B cell (primary cell): ENCODE results near the gene SRGAP1. TPM values are rescaled to one million over a fixed set of nuclear protein-coding genes. Genes with fewer than 3 reads are reported as not detected.

Experiments
- ATAC-seq: fragments of 200-7000 bp; cut with Tn5 transposase; one replicate; pipeline ENCODE4 v1.10.0; 2021; ENCODE audit warnings: low read depth, mild to moderate bottlenecking, moderate number of reproducible peaks, moderate library complexity
- CTCF ChIA-PET: fragments of 350-600 bp; sonication (Branson Sonifier 250); formaldehyde crosslinking; loops from one replicate; lab custom pipeline; 2021; ENCODE audit warnings: antibody characterized with exemption, inconsistent platforms; lab: Charles Lee
- POLR2A ChIA-PET: fragments of 350-600 bp; sonication (Branson Sonifier 250); formaldehyde crosslinking; loops from one replicate; lab custom pipeline; 2021; ENCODE audit warnings: antibody characterized with exemption; lab: Charles Lee
- DNase-seq: peaks from one replicate; pipeline ENCODE4 v3.0.0; 2013
- H2AFZ ChIP-seq: 2 replicates; pipeline ENCODE4 v1.6.1; 2012; ENCODE audit warnings: mild to moderate bottlenecking, low read depth, low read length; ENCODE audit not compliant: insufficient read depth, poor library complexity, severe bottlenecking
- H3K27ac ChIP-seq, 2 donors: 1 replicate in 1 of 2; 2 replicates in 1 of 2; pipeline ENCODE4 v1.5.1; 2012 to 2013; ENCODE audit warnings: low read length in 2 of 2, mild to moderate bottlenecking in 2 of 2, moderate library complexity in 1 of 2
- H3K27me3 ChIP-seq, 4 experiments: fragments of 200-600 bp in 1 of 4; sonication (generic) in 1 of 4; replicated peaks in 1 of 4; 1 replicate in 2 of 4; 2 replicates in 2 of 4; pipeline versions ENCODE4 v1.6.1 to v1.7.0; 2013 to 2016; ENCODE audit warnings: low read length in 3 of 4, mild to moderate bottlenecking in 2 of 4, mixed read lengths in 1 of 4, moderate library complexity in 1 of 4; ENCODE audit not compliant: insufficient read depth in 4 of 4, control insufficient read depth in 3 of 4; ENCODE audit errors: control extremely low read depth in 1 of 4
- H3K36me3 ChIP-seq, 2 experiments: replicated peaks in 1 of 2; 1 replicate in 1 of 2; 2 replicates in 1 of 2; pipeline versions ENCODE4 v1.6.1 to v1.7.1; 2013; ENCODE audit warnings: low read length in 1 of 2; ENCODE audit not compliant: insufficient read depth in 2 of 2, control insufficient read depth in 1 of 2; ENCODE audit errors: control extremely low read depth in 1 of 2, extremely low read depth in 1 of 2
- H3K4me1 ChIP-seq, 2 donors: fragments of 200-600 bp in 1 of 2; sonication (generic) in 1 of 2; 1 replicate in 1 of 2; 2 replicates in 1 of 2; pipeline versions ENCODE4 v1.5.1 to v1.6.1; 2013 to 2017; ENCODE audit warnings: low read length in 2 of 2; ENCODE audit not compliant: control insufficient read depth in 2 of 2, insufficient read depth in 2 of 2
- H3K4me2 ChIP-seq: replicated peaks from 2 replicates; pipeline ENCODE3; 2012; ENCODE audit warnings: mild to moderate bottlenecking, low read depth, low read length; ENCODE audit not compliant: poor library complexity, severe bottlenecking
- H3K4me3 ChIP-seq, 5 experiments: fragments of 200-600 bp in 1 of 5; sonication (generic) in 1 of 5; 1 replicate in 3 of 5; 2 replicates in 2 of 5; pipeline versions ENCODE4 v1.5.1 to v1.7.0; 2011 to 2016; ENCODE audit warnings: low read length in 4 of 5, mild to moderate bottlenecking in 4 of 5, low read depth in 2 of 5, control low read depth in 1 of 5, moderate library complexity in 1 of 5; ENCODE audit not compliant: insufficient read depth in 1 of 5; ENCODE audit errors: control extremely low read depth in 1 of 5, extremely low read depth in 1 of 5
- H3K79me2 ChIP-seq: fragments of 200-600 bp; sonication (generic); one replicate; pipeline ENCODE4 v1.6.0; 2016; ENCODE audit warnings: low read length; ENCODE audit not compliant: control insufficient read depth, insufficient read depth
- H3K9ac ChIP-seq: fragments of 200-600 bp; sonication (generic); 2 replicates; pipeline ENCODE4 v1.6.1; 2017; ENCODE audit warnings: mild to moderate bottlenecking, low read length, moderate library complexity
- H3K9me3 ChIP-seq, 3 donors: one replicate each; pipeline versions ENCODE4 v1.6.1 to v1.7.1; 2013; ENCODE audit warnings: low read length in 2 of 3; ENCODE audit not compliant: control insufficient read depth in 2 of 3, insufficient read depth in 1 of 3; ENCODE audit errors: control extremely low read depth in 1 of 3
- H4K20me1 ChIP-seq: 2 replicates; pipeline ENCODE4 v1.6.0; 2012; ENCODE audit warnings: mild to moderate bottlenecking, low read length; ENCODE audit not compliant: insufficient read depth, control insufficient read depth, poor library complexity, severe bottlenecking
- H3K27ac Mint-ChIP-seq: one replicate; pipeline ENCODE4 v1.8.0; 2021; ENCODE audit warnings: mixed read lengths
- H3K27me3 Mint-ChIP-seq: one replicate; pipeline ENCODE4 v1.8.0; 2021; ENCODE audit warnings: mixed read lengths
- H3K4me1 Mint-ChIP-seq: one replicate; pipeline ENCODE4 v1.8.0; 2021; ENCODE audit warnings: mixed read lengths
- H3K4me3 Mint-ChIP-seq: one replicate; pipeline ENCODE4 v1.8.0; 2021; ENCODE audit warnings: mixed read lengths
- H3K9me3 Mint-ChIP-seq: one replicate; pipeline ENCODE4 v1.8.0; 2022; ENCODE audit warnings: mixed read lengths; ENCODE audit not compliant: insufficient read depth
- EZH2 ChIP-seq: IDR thresholded peaks from 2 replicates; pipeline ENCODE4 v1.6.1; 2012; ENCODE audit warnings: borderline replicate concordance, low read depth, mild to moderate bottlenecking, moderate library complexity, low read length; ENCODE audit not compliant: insufficient read depth, poor library complexity, severe bottlenecking
- WGBS: methylation state at CpG from one replicate; pipeline ENCODE4 v1.1.5; 2013; ENCODE audit warnings: missing lambda C conversion rate; ENCODE audit not compliant: insufficient coverage; 5-methylcytosine and 5-hydroxymethylcytosine counted together
- intact Hi-C: fragments of 100-400 bp; cut with micrococcal nuclease; formaldehyde crosslinking; loops from one replicate; pipeline ENCODE4 v1.10.0; 2022
- polyA plus RNA-seq: library from polyadenylated mRNA; depleted of rRNA; stranded (reverse); fragments of >200 nt; gene quantifications from 2 replicates; pipeline ENCODE4 v1.2.3, GENCODE V29; 2012
- total RNA-seq, 2 donors: library from RNA; stranded (reverse); fragments of 120-200 nt in 1 of 2; gene quantifications; 1 replicate in 1 of 2; 2 replicates in 1 of 2; pipeline versions ENCODE4 v1.2.3 to v1.2.4, GENCODE V29; 2013 to 2022
- TF ChIP-seq, protein P1 (sequence below): fragments of 200-600 bp; IDR thresholded peaks from one replicate; pipeline ENCODE4 v1.8.0; 2022; ENCODE audit warnings: antibody characterized with exemption, mild to moderate bottlenecking

SRGAP1 gene
- total and polyA plus RNA-seq, 2 donors (not counting 1 experiment from before 2014, with no cell fraction given) = under 0.01 to 0.22 TPM

- Histone ChIP-seq H3K9ac (no peak overlapping the region), H3K36me3 (no peaks in the 10 kb centered on the region), H3K79me2 (no peaks in the 10 kb centered on the region), H4K20me1 (no peaks in the 10 kb centered on the region), H3K4me2 (no peak overlapping the region), H3K27ac (no peak overlapping the region), H3K4me1 (no peaks in the 10 kb centered on the region), H2AFZ (no peak overlapping the region), H3K9me3 (no peaks in the 10 kb centered on the region), H3K27me3 (no peaks in the 10 kb centered on the region), H3K4me3 (no peak overlapping the region)
- ChIA-PET CTCF (no interaction called here), POLR2A (no interaction called here)
- H3K27ac Mint-ChIP-seq = no peak overlapping the region
- DNase-seq (no peak), ATAC-seq (no peak)
- H3K9me3 Mint-ChIP-seq = no peaks in the 10 kb centered on the region
- H3K27me3 Mint-ChIP-seq = no peaks in the 10 kb centered on the region
- TF ChIP-seq, protein P1, sequence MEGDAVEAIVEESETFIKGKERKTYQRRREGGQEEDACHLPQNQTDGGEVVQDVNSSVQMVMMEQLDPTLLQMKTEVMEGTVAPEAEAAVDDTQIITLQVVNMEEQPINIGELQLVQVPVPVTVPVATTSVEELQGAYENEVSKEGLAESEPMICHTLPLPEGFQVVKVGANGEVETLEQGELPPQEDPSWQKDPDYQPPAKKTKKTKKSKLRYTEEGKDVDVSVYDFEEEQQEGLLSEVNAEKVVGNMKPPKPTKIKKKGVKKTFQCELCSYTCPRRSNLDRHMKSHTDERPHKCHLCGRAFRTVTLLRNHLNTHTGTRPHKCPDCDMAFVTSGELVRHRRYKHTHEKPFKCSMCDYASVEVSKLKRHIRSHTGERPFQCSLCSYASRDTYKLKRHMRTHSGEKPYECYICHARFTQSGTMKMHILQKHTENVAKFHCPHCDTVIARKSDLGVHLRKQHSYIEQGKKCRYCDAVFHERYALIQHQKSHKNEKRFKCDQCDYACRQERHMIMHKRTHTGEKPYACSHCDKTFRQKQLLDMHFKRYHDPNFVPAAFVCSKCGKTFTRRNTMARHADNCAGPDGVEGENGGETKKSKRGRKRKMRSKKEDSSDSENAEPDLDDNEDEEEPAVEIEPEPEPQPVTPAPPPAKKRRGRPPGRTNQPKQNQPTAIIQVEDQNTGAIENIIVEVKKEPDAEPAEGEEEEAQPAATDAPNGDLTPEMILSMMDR = no peak
- no peak for TF ChIP-seq EZH2
- intact Hi-C loops = no loop called here
- no peak overlapping the region for H3K4me3 Mint-ChIP-seq
- no peaks in the 10 kb centered on the region for H3K4me1 Mint-ChIP-seq
- WGBS = 88% methylated on average over 1 of the region's 2 CpGs
Measured at GRCh38 chr12:63912651-63913050, 68.2 kb downstream of the SRGAP1 start.

DNA sequence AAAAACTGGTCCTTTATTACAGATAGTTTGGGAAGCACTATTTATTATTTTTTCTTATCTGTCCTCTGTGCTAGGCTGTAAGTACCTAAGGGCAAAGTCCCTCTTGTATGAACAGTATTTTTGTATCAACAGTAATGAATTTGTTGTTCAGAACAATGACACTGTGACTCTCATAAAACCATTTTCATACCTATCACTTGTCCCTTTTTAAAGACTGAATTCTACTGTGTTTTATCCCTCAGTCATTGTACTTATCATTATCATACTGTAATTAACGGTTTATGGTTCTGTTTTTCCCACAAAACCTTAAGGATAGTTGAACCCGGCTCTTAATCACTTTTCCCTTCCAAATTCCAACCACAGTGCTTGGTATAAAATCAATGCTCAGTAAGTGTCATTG, 69.4 kb downstream of the SRGAP1 start:
- ChIA-PET POLR2A (no interaction called here), CTCF (no interaction called here)
- no peak for ATAC-seq
- no peak overlapping the region for H2AFZ ChIP-seq
- H3K9me3 Mint-ChIP-seq = no peaks in the 10 kb centered on the region
- no peak overlapping the region for H3K27ac ChIP-seq
- H3K27ac Mint-ChIP-seq = no peak overlapping the region
- H3K9me3 ChIP-seq = no peaks in the 10 kb centered on the region
- H3K9ac ChIP-seq = no peak overlapping the region
- H3K4me2 ChIP-seq = no peak overlapping the region
- intact Hi-C loops = no loop called here
- WGBS = no CpG with 5 or more reads among the region's 2 CpGs
- no peaks in the 10 kb centered on the region for H3K36me3 ChIP-seq
- peaks cover 2% of the 10 kb centered on the region for H3K4me1 Mint-ChIP-seq
- no peak overlapping the region for H3K4me3 ChIP-seq
- H4K20me1 ChIP-seq = no peaks in the 10 kb centered on the region
- H3K27me3 Mint-ChIP-seq = no peaks in the 10 kb centered on the region
- no peak for TF ChIP-seq EZH2
- TF ChIP-seq, protein P1 = no peak
- H3K79me2 ChIP-seq = no peaks in the 10 kb centered on the region
- no peak for DNase-seq
- H3K27me3 ChIP-seq = no peaks in the 10 kb centered on the region
- no peak overlapping the region for H3K4me3 Mint-ChIP-seq
- H3K4me1 ChIP-seq = peaks cover 0 to 3% of the 10 kb centered on the region in 2 donors
